HS-27A (cell line): ENCODE results near the gene RGS17.
"Not testable (repeated sequence)": the region's sequence is repeated elsewhere in the genome, so short reads cannot be mapped to it uniquely, and the experiment has no call there.

Experiments used
- DNase-seq: peaks from one replicate; pipeline ENCODE4 v3.0.0-alpha.2; 2012; ENCODE audit warnings: low read depth, missing footprints

Gene RGS17

DNA sequence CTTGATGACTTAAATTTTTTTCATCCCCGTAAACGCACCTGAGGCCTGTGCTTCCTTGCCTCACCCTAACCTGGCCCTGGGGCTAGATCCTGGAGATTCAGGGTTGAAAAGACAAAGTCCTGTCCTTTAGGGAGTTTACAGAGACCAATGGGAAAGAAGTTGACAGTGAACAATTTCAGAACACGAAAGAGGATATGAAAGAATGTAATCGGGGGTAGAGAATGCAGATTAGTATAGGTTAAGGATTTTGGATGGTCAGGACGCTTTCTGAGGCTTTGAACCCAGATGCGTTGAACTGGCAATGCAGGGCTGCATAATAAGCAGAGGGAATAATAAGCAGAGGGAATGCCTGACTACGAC, 146.6 kb downstream of the RGS17 start:
- no peak for DNase-seq

- peak; percentile 72 for DNase-seq
Measured at GRCh38 chr6:152983637-152984512, 147.2 kb downstream of the RGS17 start.

DNA sequence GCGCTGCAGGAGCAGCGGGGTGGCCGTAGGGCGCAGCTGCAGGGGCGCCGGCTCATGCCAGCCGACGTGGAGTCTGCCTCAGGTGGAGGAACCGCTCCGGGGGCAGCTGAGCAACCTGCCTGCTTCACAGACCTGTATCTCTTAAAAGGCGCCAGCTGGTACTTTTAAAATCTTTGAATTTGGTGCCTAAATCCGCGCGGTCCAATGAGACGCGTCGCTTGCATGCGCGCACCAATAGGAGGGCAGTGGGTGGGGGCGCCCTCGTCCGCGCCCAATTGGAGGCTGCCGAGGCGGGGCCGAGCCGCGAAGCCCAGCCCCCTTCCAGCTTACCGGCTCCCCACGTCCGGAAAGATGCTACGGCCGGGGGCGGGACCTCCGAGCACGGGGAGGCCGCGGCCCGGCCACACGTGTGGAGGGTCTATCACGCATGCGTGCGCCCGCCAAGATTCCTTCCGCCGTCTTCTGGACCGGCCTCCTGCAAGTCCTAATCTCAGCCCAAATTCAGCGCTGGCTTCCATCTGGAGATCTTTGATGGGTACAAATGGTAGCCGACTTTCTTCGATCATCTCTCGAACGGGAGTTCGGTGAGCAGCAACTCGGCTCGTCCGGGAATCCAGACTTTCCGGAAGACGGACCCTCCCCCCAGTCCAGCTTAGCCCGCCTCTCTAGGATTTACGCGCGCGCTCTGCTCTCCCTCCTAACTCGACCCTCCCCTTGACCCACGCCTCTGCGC, 148.0 kb downstream of the RGS17 start, which contains the start of gene FBXO5:
Gene FBXO5, minus strand, starts transcription at position 138 of the 733 bp plus-strand sequence. Its CDS starts 82 bp downstream, at position 56.
- DNase-seq, result peak; percentile 90

DNA sequence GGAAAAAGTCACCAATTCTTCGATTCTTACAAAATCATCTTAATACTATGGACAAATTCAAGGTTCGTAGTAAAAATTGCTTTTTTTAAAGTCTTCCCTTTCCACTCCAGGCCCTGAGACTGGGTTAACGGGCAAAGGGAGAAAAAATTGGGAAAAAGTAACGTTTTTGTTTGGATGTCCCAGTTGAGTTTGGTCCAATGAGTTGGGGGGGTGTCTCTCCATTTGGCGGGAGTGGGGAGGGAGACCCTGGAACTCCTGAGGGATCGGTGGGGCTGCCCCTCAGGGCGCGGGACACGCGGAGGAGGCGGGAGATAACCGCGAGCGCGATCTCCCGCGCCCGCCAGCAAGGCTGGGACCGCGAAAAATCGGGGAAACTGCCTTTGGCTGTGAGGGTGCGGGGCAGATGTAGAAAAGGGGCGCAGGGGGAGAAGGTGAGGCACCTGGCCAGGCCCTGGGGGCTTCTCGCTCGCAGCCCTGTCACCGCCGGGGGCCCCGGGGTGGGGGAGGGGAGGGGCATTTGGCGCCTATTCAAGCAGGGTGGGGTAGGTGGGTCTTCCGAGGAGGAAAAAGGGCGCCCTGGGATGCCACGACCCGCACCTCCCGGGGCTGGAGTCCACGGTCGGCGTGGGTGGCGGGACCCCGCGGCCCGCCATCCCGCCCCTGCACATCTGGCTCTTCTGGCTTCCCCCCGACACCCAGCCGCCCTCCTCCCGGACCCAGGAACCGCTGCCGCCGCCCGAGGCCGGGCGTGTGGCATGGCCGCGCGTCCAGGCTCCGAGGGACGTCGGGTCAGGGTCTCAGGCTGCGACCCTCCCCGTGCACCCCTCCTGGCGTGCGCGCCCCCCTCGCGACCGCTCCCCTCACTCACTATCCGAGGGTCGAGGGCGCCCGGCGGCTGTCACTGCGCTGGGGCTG, 148.8 kb downstream of the RGS17 start:
- no peak for DNase-seq

- DNase-seq, result no peak
Measured at GRCh38 chr6:152981219-152981618, 149.9 kb downstream of the RGS17 start.

DNA sequence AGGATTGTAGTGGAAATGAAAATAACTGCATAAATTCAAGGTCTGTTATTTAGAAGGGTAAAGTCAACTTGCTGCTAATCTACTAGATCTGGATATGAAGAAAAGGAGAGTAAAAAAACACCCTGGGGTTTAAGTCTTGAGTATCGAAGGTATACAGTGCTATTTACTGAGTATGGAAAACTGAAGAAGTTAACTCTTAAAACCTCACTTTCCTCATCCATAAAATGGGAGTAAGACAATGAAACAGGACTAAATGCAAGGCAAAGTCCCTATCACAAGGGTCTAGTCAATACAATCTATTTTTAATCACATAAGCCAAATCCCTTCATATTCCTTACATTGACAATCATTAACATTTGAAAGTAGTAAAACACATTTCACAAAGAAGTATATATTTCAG, 150.4 kb downstream of the RGS17 start:
- no peak for DNase-seq

DNA sequence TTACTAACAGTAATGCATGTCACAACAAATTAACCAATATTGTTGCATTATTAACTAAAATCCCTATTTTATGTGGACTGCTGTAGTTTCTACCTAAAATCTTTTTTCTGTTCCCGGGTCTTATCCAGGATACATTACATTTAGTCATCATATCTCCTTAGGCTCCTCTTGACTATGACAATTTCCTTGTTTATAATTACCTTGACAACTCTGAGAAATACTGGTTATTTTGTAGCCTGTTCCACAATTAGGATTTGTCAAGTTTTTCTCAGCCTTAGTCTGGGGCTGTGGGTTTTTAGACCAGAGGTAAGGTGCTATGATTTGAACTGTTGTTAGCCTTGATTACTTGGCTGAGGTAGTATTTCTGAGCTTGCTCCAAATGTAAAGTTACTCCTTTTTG, 152.0 kb downstream of the RGS17 start:
- no peak for DNase-seq

GRCh38 chr6:152978058-152978457, 153.0 kb downstream of the RGS17 start:
- no peak for DNase-seq

GRCh38 chr6:152977556-152977955, 153.5 kb downstream of the RGS17 start:
- no peak for DNase-seq

DNA sequence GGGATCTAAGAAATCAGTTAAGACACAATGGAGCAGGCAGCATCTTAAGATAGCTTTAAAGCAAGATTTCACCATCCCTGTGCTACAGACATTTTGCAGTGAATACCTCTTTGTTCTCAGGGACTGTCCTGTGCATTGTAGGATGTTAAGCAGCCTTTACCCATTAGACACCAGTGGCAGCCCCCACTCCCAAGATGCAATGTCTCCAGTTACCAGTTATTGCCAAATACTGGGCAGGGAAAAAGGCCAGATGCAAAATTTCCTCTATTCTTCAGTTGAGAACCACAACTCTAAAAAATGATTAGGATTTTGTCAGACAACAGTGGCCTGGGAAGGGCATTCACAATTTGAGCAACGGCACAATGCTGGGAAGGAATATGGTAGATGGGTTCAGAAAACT, 154.3 kb downstream of the RGS17 start:
- DNase-seq, result no peak

- no peak for DNase-seq
Measured at GRCh38 chr6:152975204-152975915, 155.7 kb downstream of the RGS17 start.

DNA sequence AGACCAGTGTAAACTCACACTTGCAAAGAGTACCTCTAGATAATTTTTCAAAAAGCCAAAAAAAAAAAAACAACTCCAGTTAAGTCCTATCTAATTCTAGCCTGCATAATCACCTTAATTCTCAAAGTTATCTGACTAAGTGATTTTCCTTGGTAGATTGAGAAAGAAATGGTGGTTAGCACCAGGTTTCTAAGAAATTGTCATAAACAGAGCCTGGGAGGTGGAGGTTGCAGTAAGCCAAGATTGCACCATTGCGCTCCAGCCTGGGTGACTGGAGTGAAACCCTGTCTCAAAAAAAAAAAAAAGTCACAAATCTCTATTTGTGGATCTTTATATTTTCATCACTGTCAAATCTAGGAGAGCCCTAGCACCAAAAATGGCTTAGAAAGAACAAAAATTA, 157.2 kb downstream of the RGS17 start:
- DNase-seq, result no peak

GRCh38 chr6:152969688-152970418, 161.2 kb downstream of the RGS17 start:
- no peak for DNase-seq

DNA sequence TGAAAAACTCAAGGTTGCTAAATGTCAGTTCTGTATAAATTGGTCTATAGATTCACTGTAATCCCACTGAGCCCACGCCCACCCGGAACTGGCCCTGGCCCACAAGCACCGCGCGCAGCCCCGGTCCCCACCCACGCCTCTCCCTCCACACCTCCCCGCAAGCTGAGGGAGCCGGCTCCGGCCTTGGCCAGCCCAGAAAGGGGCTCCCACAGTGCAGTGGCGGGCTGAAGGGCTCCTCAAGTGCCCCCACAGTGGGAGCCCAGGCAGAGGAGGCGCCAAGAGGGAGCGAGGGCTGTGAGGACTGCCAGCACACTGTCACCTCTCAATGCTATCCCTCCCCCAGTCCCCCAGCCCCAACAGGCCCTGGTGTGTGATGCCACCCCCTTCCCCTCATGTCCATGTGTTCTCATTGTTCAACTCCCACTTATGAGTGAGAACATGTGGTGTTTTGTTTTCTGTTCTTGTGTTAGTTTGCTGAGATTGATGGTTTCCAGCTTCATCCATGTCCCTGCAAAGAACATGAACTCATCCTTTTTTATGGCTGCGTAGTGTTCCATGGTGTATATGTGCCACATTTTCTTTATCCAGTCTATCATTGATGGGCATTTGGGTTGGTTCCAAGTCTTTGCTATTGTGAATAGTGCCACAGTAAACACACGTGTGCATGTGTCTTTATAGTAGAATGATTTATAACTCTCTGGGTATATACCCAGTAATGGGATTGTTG, 164.8 kb downstream of the RGS17 start:
- DNase-seq, result not testable (repeated sequence)

DNA sequence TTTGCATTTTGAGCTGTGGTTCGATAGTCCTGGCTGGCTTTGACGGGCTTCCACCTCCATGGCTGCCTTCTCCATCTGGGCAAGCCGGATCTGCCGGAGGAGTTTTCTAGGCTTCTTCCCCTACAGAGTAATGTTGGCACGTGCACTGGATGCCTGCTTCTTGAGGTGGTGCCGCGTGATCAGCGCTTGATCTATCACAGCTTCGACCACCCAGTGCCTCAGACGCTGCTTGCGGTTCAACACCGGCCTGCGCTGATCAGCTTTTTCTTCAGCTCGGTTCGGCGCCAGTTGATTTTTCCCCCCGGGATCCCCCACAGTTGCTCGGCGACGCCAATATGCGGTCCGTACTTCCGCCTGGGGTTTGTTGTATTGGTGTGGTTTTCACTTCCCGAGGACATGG, 171.7 kb downstream of the RGS17 start:
- no peak for DNase-seq

- DNase-seq, result no peak
Measured at GRCh38 chr6:152957796-152958195, 173.3 kb downstream of the RGS17 start.
